Panc1 (cell line): ENCODE measurements around the gene ANKRD60.

ENCODE experiments used
- CTCF ChIP-seq: fragments of 450-650 bp; IDR thresholded peaks from 2 replicates; pipeline ENCODE4 v1.5.1; 2017; ENCODE audit warnings: mild to moderate bottlenecking
- POLR2AphosphoS5 ChIP-seq: IDR thresholded peaks from 2 replicates; pipeline ENCODE4 v1.6.1; 2012; ENCODE audit warnings: mild to moderate bottlenecking, low read depth, low read length, moderate library complexity
- SIN3A ChIP-seq: IDR thresholded peaks from 2 replicates; pipeline ENCODE4 v1.6.1; 2012; ENCODE audit warnings: low read depth, mild to moderate bottlenecking, low read length, moderate library complexity, borderline replicate concordance; ENCODE audit not compliant: insufficient read depth

- TF ChIP-seq SIN3A (no peak), CTCF (no peak), POLR2AphosphoS5 (no peak)
Measured at GRCh38 chr20:58251348-58251978, 23.0 kb upstream of the ANKRD60 start.
